Kidney tubule cell (primary cell): ENCODE measurements around the gene ATP6V1B1.
"Not testable (repeated sequence)": the region's sequence is repeated elsewhere in the genome, so short reads cannot be mapped to it uniquely, and the experiment has no call there.

Experiments
- DNase-seq: peaks from one replicate; pipeline ENCODE4 v3.0.0-alpha.2; 2018; ENCODE audit warnings: low spot score

ATP6V1B1 gene

DNA sequence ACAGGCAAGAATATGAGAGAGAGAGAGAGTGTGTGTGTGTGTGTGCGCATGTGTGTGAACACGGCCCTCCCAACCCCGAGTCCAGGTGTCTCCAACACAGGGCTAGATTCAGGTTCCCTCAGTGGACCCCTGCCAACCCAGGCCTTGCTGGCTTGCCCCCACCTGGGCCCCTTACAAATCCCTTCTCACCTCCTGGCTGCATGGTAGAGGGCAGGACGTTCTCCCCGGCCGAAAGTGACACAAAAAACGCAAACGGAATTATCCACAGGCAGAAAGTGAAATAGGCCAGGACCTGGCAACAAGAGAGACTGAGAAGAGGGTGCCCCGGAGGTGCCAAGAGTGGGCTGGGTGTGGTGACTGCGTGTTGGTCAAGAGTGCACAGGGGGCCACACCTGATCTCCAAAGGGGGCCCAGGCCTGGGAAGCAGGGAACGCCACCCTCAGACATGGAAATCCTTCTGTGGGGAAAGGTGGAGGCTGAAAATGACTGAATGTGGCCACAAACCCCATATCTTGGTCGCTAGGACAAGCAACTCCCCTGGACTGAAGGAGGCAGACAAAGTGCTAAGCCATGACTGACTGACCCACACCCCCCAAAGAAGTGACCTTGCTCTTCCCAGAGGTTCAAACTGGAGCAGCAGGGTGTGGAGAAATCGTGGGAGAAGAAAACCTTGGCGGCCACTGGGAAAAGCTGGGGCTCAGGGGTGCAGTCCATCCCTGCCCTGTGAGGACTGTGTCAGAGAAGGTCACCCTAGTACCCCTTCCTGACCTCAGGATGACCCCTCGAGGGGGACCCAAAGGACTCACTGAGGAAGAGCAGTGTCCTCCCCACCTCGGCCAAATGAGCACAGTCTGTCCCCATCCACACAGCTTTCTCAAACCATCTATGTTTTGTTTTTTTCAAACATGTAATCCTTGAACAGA, 53.3 kb downstream of the ATP6V1B1 start:
- no peak for DNase-seq

GRCh38 chr2:70990216-70990615, 54.5 kb downstream of the ATP6V1B1 start:
- no peak for DNase-seq

GRCh38 chr2:70991142-70991541, 55.4 kb downstream of the ATP6V1B1 start:
- DNase-seq: no peak

DNA sequence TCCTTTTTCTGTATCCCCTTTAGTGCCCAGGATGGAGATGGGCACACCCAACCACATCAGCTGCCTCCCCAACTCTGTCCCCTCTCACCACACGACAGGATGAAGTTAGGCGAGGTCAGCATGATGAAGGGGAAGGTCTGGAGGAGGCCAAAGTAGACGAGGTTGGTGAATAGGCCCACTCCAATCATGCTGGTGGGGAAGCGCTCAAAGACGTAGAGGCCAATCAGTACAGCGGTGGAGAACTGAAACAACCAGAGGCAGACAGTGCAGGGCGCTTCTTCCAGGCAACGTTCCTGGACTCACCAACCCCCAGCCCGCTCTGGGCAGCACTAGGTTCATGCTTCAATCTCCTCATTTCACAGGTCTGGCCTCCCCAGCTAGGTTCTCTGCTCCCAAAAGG, 56.0 kb downstream of the ATP6V1B1 start:
- no peak for DNase-seq

DNA sequence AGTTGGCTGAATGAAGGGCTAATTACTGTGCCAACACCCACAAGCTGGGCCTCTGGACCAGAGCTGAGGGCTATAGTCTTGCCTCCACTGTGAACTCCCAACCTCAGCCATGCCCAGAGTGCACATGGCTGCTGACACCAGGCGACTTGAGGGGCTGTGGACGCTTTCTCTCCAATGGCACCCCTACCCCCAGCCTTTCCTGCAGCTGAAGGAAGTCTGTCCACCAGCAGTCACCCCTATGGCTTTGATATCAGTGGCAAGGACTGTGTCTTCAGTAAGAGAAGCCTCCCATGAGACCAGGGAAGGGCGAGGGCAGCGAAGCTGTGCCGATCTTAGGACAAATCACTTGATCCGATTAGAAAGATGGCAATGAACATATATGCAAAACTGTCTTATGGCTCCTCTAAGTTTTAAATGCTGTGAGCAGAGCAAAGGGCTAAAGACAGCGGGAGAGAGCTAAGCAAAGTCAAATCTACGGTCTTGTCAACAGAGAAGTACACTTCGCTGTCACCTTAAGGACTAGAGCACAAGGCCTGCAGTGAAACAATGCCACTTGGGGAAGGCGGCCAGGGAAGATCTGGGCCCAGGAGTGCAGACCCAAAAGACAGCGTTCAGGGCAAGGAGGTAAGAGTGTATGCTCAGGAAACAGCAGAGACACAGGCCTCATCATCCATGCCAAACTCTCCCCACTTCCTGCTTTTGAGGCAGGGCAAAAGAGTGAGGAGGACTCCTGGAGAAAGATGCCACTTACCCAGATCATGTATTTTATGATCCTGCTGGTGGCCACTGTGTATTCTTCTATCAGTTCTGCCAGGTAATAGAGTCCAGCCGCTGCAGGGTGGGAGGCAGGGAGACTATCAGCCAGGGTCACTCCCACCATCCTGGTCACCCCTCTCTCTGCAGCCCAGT, 57.5 kb downstream of the ATP6V1B1 start:
- DNase-seq: no peak

- peak; percentile 10 for DNase-seq
These were observed 58.5 kb downstream of the ATP6V1B1 start for GRCh38 chr2:70994009-70994698.

DNA sequence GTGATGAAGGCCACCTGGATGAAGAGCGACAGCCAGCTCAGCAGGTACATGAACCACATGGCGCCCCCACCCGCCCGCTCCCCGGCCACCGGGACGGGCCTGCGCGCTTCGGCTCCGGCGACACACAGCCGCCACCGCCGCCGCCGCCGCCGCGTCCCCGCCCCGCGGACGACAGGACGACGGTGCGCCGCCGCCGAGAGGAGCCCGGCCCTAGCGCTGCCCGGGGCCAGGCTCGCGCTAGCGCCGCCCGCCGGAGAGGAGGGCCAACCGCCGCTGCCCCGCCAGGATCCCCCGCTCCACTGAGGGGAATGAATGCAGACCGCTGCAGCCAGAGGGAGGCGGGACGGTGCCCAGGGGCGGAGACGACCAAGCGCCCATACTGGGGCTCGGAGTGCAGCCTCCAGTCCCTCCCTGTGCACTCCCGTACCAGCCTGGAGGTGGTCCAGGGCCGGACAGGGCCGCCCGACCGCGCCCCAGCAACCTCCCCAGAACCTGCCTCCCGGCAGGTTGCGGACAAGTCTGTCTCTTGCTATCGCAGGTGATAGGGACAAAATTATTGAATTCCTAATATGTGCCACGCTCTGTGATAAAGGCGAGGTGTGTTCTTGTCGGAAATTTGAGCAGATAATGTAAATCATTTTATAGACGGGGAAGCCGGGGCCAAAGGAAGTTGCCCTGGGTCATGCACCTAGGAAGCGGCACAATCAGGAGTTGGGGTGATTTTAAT, 59.2 kb downstream of the ATP6V1B1 start, which contains the start of gene TEX261:
TSS of gene TEX261 (minus strand) at position 175 of the 727 bp plus-strand sequence. CDS start at position 59, 116 bp downstream.
- peak; percentile 91 for DNase-seq

GRCh38 chr2:70995426-70995729, 59.7 kb downstream of the ATP6V1B1 start:
- DNase-seq: peak; percentile 61

GRCh38 chr2:70998885-70999284, 63.2 kb downstream of the ATP6V1B1 start:
- DNase-seq: not testable (repeated sequence)

GRCh38 chr2:70999362-70999761, 63.7 kb downstream of the ATP6V1B1 start:
- no peak for DNase-seq

GRCh38 chr2:70999931-71000330, 64.2 kb downstream of the ATP6V1B1 start:
- not testable (repeated sequence) for DNase-seq

DNA sequence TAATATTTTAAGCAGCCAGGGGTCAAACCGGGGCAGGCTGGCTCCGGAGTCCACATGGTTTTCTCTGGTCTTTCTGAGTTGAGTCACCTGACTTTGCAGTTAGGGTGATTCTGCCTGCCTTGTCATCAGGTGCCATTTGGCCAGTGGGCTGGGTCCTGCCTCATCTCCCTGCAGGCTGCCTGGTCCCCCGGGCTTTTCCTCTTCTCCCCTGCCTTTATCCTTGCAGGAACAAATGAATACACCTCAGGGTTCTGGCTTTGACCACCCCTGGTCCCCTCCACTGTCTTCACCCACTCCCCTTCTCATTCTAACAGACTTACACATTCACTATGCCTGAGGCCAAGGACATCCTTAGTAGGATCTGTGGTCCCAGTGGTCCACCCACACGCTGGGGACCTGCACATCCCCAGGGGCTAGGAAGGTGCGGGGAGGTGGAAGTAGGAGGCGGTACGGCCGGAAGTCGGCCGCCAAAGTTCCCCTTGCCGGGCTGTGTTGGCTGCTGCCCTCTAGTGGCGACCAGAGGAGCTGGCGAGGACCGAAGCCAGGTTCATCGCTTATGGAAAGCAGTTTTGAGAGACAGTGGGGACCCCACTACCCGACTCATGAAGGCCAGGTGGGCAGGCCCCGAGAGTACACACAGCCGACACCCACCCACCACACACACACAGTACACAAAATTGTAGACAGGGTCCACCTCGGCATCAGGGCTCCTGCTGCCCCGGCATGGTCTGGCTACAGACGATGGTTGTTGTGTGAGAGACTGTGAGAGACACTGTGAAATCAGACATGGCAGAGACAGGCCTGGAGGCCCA, 65.3 kb downstream of the ATP6V1B1 start:
- DNase-seq: peak; percentile 71

DNA sequence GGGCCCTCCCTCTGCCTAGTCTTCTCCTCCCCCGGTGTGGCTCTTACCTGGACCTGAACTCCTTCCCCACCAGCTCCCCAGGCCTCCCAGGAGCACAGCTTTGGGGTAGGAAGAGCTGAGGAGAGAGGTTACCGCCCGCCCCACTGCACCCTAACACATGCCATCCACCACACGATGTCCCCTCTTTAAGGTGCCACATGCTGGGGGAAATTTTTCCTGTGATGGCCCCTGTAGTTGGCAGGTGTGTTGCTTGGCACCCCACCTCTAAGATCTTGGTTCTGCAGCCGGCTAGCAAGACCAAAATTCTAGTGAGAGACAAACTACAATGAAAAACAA, 65.9 kb downstream of the ATP6V1B1 start:
- DNase-seq: no peak

- DNase-seq: no peak
These were observed 66.4 kb downstream of the ATP6V1B1 start for GRCh38 chr2:71001981-71002570.

- DNase-seq: no peak
These were observed 67.7 kb downstream of the ATP6V1B1 start for GRCh38 chr2:71003396-71003795.

DNA sequence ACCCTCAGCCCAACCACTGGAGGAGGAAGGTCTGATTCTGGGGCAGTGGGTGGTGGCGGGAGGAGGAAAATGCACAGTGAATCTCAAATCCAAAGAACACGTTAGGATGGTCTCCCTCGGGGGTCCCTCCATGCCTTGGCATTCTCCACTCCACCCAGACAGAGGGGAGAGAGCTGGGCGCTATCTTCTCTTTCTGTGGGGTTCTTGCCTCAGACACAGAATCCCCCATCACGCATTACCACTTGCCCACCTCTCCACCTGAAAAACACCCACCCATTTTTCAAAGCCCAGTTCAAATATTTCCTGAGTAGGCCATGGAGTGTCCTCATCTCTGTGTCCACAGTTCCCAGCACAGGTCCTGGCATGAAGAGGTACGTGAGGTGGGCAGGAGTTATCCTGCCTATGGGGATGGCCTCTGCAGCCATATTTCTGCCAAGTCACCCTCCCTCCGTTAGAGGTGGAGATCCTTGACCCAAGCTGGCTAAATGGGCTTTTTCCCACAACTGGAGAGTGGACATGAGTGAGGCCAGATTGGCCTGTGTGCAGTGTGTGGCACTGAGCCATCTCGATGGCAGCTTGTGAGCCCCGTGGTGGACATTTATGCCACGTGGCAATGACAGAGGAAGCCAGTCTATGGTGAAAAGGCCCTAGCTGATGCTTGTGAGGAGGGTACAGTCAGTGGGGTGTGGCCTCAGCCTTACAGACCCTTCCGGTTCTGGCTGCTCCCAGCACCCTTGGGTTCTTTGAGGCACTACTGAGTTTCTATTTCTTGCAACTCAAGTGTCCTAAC, 68.5 kb downstream of the ATP6V1B1 start:
- DNase-seq: no peak

- DNase-seq: no peak
These were observed 69.2 kb downstream of the ATP6V1B1 start for GRCh38 chr2:71004857-71005256.

GRCh38 chr2:71005271-71006202, 69.8 kb downstream of the ATP6V1B1 start:
- no peak for DNase-seq
